Muscle of back (tissue), 11 donors: ENCODE measurements around the gene SEPTIN2. TPM values are rescaled to one million over a fixed set of nuclear protein-coding genes. Genes with fewer than 3 reads are reported as not detected.
"Not testable (repeated sequence)": the region's sequence is repeated elsewhere in the genome, so short reads cannot be mapped to it uniquely, and the experiment has no call there.

ENCODE experiments used
- DNase-seq, 3 donors: peaks; one replicate each; pipeline versions ENCODE4 v3.0.0 to v3.0.0-alpha.2; 2013
- polyA plus RNA-seq, 10 donors: library from polyadenylated mRNA; unstranded; fragments of 120-200 nt; gene quantifications; one replicate each; pipeline ENCODE4 v1.2.1, GENCODE V29; 2013; ENCODE audit not compliant: insufficient read length in 10 of 10

Gene SEPTIN2
- polyA plus RNA-seq, 10 donors = 265 to 384 (median 314) TPM

- DNase-seq = no peak
These were observed 33.2 kb upstream of the SEPTIN2 start for GRCh38 chr2:241282555-241282954.

- no peak for DNase-seq
These were observed 30.1 kb upstream of the SEPTIN2 start for GRCh38 chr2:241285596-241285995.

GRCh38 chr2:241286348-241287090 lies 29.2 kb upstream of the SEPTIN2 start:
- DNase-seq = no peak

DNA sequence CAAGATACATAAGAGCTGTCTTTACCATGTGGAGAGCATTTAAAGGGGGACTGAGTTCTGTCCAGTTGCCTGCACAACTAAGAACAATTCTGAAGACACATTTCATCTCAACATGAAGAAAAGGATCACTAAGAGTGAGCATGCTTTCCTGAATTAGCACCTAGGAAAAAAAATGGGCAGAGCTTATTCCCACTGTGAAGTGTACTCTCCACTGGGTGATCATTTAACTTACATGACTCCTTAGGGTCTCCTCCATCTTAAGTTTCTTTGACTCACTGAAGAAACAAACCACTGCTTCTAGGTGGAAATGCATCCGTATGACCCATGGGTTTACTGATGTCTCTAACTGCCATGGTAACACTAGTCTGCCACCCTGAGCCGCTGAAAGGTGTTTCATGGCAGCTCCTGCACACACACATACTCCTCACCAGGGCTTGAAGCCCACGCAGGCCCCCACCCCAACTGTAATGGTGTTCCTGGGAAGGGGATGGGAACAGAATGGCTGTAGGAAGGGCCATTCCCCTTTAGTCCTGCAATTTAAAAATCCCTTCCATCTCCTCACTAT lies 27.3 kb upstream of the SEPTIN2 start:
- DNase-seq = no peak

- no peak for DNase-seq
These were observed 26.7 kb upstream of the SEPTIN2 start for GRCh38 chr2:241289053-241289452.

DNA sequence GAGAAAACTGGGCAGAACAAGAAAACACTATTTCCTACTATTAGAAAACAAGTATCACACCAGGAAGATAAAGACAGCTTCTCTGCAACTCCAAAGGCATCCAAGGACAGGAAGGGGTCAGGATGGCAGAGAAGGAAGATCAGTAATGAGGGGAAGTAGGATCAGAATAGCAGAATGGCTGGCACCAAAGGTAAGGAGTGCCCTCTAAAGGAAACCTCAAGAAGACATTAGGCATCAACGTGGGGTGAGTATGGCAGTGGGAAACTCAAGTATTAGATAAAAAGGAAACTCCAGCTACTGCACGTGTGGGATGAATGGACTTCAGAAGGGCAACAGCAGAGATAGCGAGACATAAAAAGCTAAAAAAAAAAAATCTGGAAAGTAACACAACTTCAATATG lies 26.1 kb upstream of the SEPTIN2 start:
- DNase-seq = no peak

DNA sequence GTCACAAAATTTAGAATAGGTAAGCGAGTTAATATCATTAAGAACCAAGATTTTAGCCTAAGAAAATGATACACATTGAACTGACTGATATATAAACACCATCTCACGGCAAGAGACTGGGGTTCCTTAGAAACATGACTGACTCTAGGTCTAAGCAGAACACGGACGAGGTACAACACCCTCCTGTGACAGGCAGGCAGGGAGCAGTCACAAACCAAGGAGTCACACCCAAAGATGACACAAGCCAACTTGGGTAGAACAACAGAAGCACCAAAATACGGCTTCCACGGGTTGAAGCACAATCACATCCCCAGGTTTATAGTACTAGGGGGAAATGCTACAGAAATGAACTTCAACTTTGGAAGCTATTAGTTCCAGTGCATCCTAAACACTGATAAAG lies 24.6 kb upstream of the SEPTIN2 start:
- DNase-seq = no peak

GRCh38 chr2:241291977-241292376 lies 23.7 kb upstream of the SEPTIN2 start:
- DNase-seq = no peak

- not testable (repeated sequence) for DNase-seq
These were observed 22.3 kb upstream of the SEPTIN2 start for GRCh38 chr2:241293378-241293797.

GRCh38 chr2:241295326-241296095 lies 20.2 kb upstream of the SEPTIN2 start:
- DNase-seq = no peak

- no peak for DNase-seq
These were observed 19.0 kb upstream of the SEPTIN2 start for GRCh38 chr2:241296767-241297166.

DNA sequence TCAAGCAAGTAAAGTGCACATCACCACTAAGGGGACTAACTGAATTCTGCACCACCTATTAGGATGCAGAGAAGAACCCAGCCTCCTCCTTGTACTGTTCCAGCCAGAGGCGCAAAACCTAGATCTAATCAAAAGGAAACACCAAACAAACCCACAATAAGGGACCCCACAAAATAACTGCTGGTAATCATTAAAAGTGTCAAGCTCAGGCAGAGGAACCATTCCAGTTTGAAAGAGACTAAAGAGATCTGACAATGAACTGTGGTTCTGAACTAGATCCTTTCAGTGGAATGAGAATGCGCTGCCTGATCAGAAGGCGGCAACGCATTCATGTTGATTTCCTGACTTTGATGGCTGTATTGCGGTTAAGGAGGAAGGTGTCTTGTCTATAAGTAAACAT lies 17.1 kb upstream of the SEPTIN2 start:
- no peak for DNase-seq

GRCh38 chr2:241300000-241300399 lies 15.7 kb upstream of the SEPTIN2 start:
- DNase-seq = no peak

- DNase-seq = no peak
These were observed 13.6 kb upstream of the SEPTIN2 start for GRCh38 chr2:241302083-241302482.

DNA sequence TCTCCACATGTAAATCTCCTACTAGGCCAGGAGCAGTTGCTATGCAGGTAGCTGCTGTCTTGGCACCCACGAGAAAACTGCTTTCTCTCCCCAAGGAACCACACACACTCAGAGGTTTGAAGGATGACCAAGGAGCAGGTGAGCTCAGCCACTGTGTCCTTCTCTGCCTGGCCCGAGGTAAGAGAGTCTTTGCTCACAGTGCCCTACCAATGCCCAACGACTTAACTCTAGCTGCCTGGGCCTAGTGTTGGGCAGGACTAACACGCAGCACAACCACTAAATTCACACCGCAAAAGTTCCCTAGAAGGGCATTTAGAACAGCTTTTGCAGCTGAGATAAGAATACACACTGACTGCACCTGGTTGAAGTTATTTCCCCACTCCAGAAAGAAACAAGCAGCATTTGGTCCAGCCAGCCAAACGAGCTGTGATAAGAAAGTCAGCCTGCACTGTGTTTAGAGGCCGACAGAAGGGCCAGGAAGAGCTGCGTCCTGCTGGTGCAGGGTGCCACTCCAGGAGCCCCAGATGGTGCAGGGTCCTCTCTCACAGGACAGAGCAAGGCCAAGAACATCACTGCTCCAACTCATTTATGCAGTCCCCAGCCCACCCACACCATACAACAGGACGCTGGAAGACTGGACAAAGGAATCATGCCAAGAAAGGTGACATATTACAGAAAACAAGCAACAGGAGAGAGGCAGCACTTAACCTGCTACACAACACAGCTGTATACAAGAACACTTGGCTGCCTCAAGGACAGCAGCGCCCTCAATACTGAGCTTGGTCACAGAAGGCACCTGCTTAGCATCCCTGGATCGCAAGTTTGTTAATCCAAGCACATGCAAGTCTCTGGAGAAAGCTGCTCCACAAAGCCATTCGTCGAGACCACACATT lies 12.7 kb upstream of the SEPTIN2 start:
- DNase-seq = no peak

GRCh38 chr2:241304039-241304670 lies 11.6 kb upstream of the SEPTIN2 start:
- DNase-seq = no peak

DNA sequence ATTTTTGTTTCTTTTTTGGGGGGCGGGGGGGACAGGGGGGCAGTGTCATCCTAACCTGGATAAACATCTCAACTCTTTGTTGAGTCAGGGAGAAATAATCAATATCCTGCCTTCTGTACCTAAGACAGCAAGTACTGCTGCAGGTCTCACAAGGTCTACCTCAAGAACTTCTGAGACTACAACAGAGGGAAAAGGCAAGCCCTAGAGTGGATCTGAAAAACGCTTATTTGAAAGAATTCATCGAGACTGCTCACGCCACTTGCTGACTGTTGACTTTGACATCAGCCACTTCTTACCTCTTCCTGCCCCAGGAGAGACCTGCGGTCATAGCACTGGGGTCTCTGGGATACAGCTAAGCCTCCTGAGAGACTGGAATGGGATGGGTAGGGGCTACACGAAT lies 8.7 kb upstream of the SEPTIN2 start:
- no peak for DNase-seq

- no peak for DNase-seq
These were observed 7.5 kb upstream of the SEPTIN2 start for GRCh38 chr2:241308267-241308666.

DNA sequence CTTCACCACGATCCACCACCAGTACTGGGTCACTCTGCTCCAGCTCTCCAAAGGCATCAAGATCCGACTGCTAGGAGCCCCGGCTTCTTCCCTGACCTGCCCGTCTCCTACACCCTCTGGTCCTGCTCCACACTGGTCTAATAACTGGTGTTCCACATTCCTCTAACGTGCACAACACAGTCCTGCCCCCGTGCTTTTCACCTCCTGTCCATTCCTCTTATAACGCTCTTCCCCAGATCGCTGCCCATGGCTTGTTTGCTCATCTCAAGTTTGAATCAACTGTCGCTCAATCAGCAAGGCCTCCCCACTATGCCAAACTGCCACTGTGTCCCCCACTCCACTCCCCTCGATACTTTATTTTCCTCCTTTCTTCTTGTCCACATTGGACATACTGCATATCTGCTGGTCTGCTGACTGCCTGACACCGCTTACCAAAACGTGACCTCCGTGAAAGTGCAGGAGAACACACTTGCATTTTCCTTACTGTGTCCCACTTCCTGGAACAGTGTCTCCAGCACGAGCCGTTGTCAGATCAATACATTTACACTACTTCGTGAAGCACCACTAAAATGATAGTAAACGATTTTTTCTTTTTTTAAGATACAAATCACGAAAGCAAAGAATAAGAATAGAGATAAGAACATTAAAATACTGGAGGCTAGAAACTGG lies 6.8 kb upstream of the SEPTIN2 start:
- DNase-seq = no peak

GRCh38 chr2:241309684-241310117 lies 6.0 kb upstream of the SEPTIN2 start:
- no peak for DNase-seq
